Suprapubic skin (tissue), 4 donors: ENCODE measurements around the gene MYOM1. TPM values are rescaled to one million over a fixed set of nuclear protein-coding genes. Genes with fewer than 3 reads are reported as not detected.

Experiments used
- DNase-seq, 2 donors: peaks; one replicate each; pipeline ENCODE4 v3.0.0-alpha.2; 2019; ENCODE audit warnings: low spot score in 2 of 2
- H3K27ac ChIP-seq: fragments of 200-600 bp; sonication (generic); one replicate; pipeline ENCODE4 v1.5.1; 2019
- H3K27me3 ChIP-seq: fragments of 200-600 bp; sonication (generic); one replicate; pipeline ENCODE4 v1.5.1; 2019
- H3K36me3 ChIP-seq: fragments of 200-600 bp; sonication (generic); one replicate; pipeline ENCODE4 v1.5.1; 2019
- H3K4me1 ChIP-seq: fragments of 200-600 bp; sonication (generic); one replicate; pipeline ENCODE4 v1.5.1; 2019
- H3K4me3 ChIP-seq: fragments of 200-600 bp; sonication (generic); one replicate; pipeline ENCODE4 v1.5.1; 2019; ENCODE audit warnings: mild to moderate bottlenecking
- H3K9me3 ChIP-seq: fragments of 200-600 bp; sonication (generic); one replicate; pipeline ENCODE4 v1.5.1; 2019
- CTCF ChIP-seq, 2 donors: fragments of 200-600 bp in 1 of 2; fragments of 450-650 bp in 1 of 2; sonication (generic) in 1 of 2; IDR thresholded peaks; one replicate each; pipeline ENCODE4 v1.5.1; 2016 to 2019; ENCODE audit warnings: antibody characterized with exemption in 2 of 2, mild to moderate bottlenecking in 1 of 2, moderate library complexity in 1 of 2
- EP300 ChIP-seq: sonication (generic); formaldehyde crosslinking; IDR thresholded peaks from one replicate; pipeline ENCODE4 v1.6.1; 2017; ENCODE audit warnings: antibody characterized with exemption
- POLR2A ChIP-seq, 2 donors: fragments of 450-650 bp; IDR thresholded peaks; one replicate each; pipeline ENCODE4 v1.6.1; 2017; ENCODE audit warnings: antibody characterized with exemption in 2 of 2, mild to moderate bottlenecking in 2 of 2, moderate library complexity in 2 of 2
- POLR2AphosphoS5 ChIP-seq, 3 donors: sonication (generic); formaldehyde crosslinking; IDR thresholded peaks; one replicate each; pipeline ENCODE4 v1.6.1; 2017; ENCODE audit warnings: antibody characterized with exemption in 3 of 3
- WGBS: methylation state at CpG from one replicate; pipeline ENCODE4 v1.1.5; 2018; 5-methylcytosine and 5-hydroxymethylcytosine counted together
- total RNA-seq, 4 donors: library from RNA; depleted of rRNA; stranded (reverse); fragments of >200 nt; gene quantifications; one replicate each; pipeline ENCODE4 v1.1.0, GENCODE V29; 2016

Gene MYOM1
- total RNA-seq, 4 donors from 2014 or later, result 0.99 to 2.1 (median 1.6) TPM

DNA sequence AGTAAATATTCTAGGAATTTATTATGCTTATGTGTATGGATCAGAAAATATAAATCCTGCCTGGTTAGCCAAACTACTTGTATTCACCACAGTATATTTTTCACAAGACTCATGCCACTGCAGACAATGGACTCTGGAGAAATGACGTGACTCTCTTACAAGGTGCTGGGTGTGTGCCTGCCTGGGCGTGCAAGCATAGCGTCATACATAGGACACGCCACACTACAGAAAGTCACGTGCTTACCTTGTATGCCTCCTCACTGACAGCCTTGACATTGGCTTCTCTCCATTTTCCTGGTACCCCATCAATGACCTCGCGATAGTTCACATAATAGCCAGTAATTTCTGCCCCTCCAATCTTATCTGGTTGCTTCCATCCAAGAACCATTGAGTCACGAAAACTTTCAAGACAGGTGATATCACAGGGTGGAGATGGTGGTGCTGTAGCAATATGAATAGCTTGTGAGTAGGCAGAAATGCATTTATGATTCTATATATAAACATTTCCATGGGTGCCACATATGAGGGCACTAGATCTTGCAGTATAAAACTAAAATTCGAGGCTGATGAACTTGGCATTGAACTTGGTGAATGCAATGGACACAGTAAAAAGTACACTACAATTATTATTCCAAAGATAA lies 93.2 kb downstream of the MYOM1 start:
- TF ChIP-seq EP300 (no peak), POLR2AphosphoS5 (IDR thresholded peaks at IDR 0.05) (no peak), POLR2A (IDR thresholded peaks at IDR 0.05) (no peak), CTCF (IDR thresholded peaks at IDR 0.05) (no peak)
- WGBS, result 89% methylated on average over 9 of the region's 9 CpGs

GRCh38 chr18:3124822-3125221 lies 94.9 kb downstream of the MYOM1 start:
- 94% methylated on average over 1 of the region's 1 CpG for WGBS
- Histone ChIP-seq H3K27ac (no peak overlapping the region), H3K27me3 (no peaks in the 10 kb centered on the region), H3K36me3 (no peaks in the 10 kb centered on the region), H3K9me3 (no peaks in the 10 kb centered on the region), H3K4me3 (no peak overlapping the region), H3K4me1 (peaks cover 3% of the 10 kb centered on the region)
- no peak for DNase-seq
- TF ChIP-seq POLR2A (IDR thresholded peaks at IDR 0.05), result no peak
- TF ChIP-seq EP300, result no peak
- TF ChIP-seq POLR2AphosphoS5 (IDR thresholded peaks at IDR 0.05), result no peak

More for the DNA sequence above, 93.2 kb downstream of the MYOM1 start:
- H3K9me3 ChIP-seq, result no peaks in the 10 kb centered on the region
- DNase-seq, result no peak
- no peaks in the 10 kb centered on the region for H3K36me3 ChIP-seq
- peaks cover 3% of the 10 kb centered on the region for H3K4me1 ChIP-seq
- no peak overlapping the region for H3K4me3 ChIP-seq
- H3K27me3 ChIP-seq, result no peaks in the 10 kb centered on the region
- no peak overlapping the region for H3K27ac ChIP-seq

- no peak overlapping the region for H3K4me3 ChIP-seq
- no peaks in the 10 kb centered on the region for H3K27me3 ChIP-seq
- 92% methylated on average over 5 of the region's 5 CpGs for WGBS
- DNase-seq, result no peak
- peaks cover 3% of the 10 kb centered on the region for H3K4me1 ChIP-seq
- no peaks in the 10 kb centered on the region for H3K9me3 ChIP-seq
- H3K36me3 ChIP-seq, result no peaks in the 10 kb centered on the region
- TF ChIP-seq POLR2AphosphoS5 (IDR thresholded peaks at IDR 0.05) (no peak), POLR2A (IDR thresholded peaks at IDR 0.05) (no peak)
- no peak overlapping the region for H3K27ac ChIP-seq
Observed at GRCh38 chr18:3122851-3123250, 96.9 kb downstream of the MYOM1 start.

DNA sequence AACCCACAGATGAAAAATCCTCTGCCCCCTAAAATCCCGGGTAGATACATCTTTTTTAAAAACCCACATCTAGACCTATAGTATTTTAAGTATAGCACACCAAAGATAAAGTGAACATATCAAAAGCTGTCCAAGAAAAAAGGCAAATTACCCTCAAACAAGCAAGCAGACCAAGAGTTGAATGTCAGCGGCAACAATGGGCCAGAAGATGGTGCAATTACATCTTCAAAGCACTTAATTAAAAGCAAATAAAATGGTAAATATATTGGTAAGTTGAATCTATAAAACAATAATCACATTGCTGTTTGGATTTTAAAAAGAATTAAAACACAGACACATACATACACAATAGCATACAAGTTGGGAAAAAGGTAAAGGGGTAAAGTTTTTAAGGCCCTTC lies 98.5 kb downstream of the MYOM1 start:
- no peak for DNase-seq
- peaks cover 5% of the 10 kb centered on the region for H3K4me1 ChIP-seq

GRCh38 chr18:3120356-3120755 lies 99.4 kb downstream of the MYOM1 start:
- Histone ChIP-seq H3K4me1 (peaks cover 5% of the 10 kb centered on the region), H3K27me3 (no peaks in the 10 kb centered on the region), H3K36me3 (no peaks in the 10 kb centered on the region), H3K27ac (no peak overlapping the region), H3K4me3 (no peak overlapping the region), H3K9me3 (no peaks in the 10 kb centered on the region)
- TF ChIP-seq EP300, result no peak
- TF ChIP-seq POLR2AphosphoS5 (IDR thresholded peaks at IDR 0.05), result no peak
- no peak for TF ChIP-seq CTCF (IDR thresholded peaks at IDR 0.05)
- no peak for TF ChIP-seq POLR2A (IDR thresholded peaks at IDR 0.05)
- DNase-seq, result no peak
- 84% methylated on average over 9 of the region's 9 CpGs for WGBS

More for the DNA sequence above, 98.5 kb downstream of the MYOM1 start:
- Histone ChIP-seq H3K27me3 (no peaks in the 10 kb centered on the region), H3K4me3 (no peak overlapping the region), H3K36me3 (no peaks in the 10 kb centered on the region), H3K9me3 (no peaks in the 10 kb centered on the region), H3K27ac (no peak overlapping the region)
- no peak for TF ChIP-seq EP300
- no peak for TF ChIP-seq POLR2AphosphoS5 (IDR thresholded peaks at IDR 0.05)
- TF ChIP-seq POLR2A (IDR thresholded peaks at IDR 0.05), result no peak
- TF ChIP-seq CTCF (IDR thresholded peaks at IDR 0.05), result no peak
- 59% methylated on average over 2 of the region's 2 CpGs for WGBS

- Histone ChIP-seq H3K4me1 (peaks cover 5% of the 10 kb centered on the region), H3K4me3 (no peak overlapping the region), H3K9me3 (no peaks in the 10 kb centered on the region), H3K27me3 (no peaks in the 10 kb centered on the region), H3K36me3 (no peaks in the 10 kb centered on the region), H3K27ac (no peak overlapping the region)
- DNase-seq, result no peak
- TF ChIP-seq CTCF (IDR thresholded peaks at IDR 0.05), result no peak
- no peak for TF ChIP-seq EP300
- no peak for TF ChIP-seq POLR2AphosphoS5 (IDR thresholded peaks at IDR 0.05)
- TF ChIP-seq POLR2A (IDR thresholded peaks at IDR 0.05), result no peak
- 92% methylated on average over 12 of the region's 12 CpGs for WGBS
Observed at GRCh38 chr18:3119401-3120341, 100.1 kb downstream of the MYOM1 start.
